HG03565 (cell line): ENCODE results near the gene XXYLT1.
"Not testable (repeated sequence)": the region's sequence is repeated elsewhere in the genome, so short reads cannot be mapped to it uniquely, and the experiment has no call there.

Experiments
- ATAC-seq: cut with Tn5 transposase; IDR thresholded peaks from one replicate; pipeline ENCODE4 v1.9.1; 2021; ENCODE audit warnings: mild to moderate bottlenecking, moderate library complexity; ENCODE audit not compliant: unreplicated experiment

The XXYLT1 gene

GRCh38 chr3:195102609-195103467 is 168.1 kb downstream of the XXYLT1 start:
- no peak for ATAC-seq

GRCh38 chr3:195101927-195102608 is 168.9 kb downstream of the XXYLT1 start:
- ATAC-seq = no peak

GRCh38 chr3:195101001-195101583 is 169.9 kb downstream of the XXYLT1 start:
- no peak for ATAC-seq

- ATAC-seq = no peak
These were observed 170.8 kb downstream of the XXYLT1 start for GRCh38 chr3:195099951-195100785.

DNA sequence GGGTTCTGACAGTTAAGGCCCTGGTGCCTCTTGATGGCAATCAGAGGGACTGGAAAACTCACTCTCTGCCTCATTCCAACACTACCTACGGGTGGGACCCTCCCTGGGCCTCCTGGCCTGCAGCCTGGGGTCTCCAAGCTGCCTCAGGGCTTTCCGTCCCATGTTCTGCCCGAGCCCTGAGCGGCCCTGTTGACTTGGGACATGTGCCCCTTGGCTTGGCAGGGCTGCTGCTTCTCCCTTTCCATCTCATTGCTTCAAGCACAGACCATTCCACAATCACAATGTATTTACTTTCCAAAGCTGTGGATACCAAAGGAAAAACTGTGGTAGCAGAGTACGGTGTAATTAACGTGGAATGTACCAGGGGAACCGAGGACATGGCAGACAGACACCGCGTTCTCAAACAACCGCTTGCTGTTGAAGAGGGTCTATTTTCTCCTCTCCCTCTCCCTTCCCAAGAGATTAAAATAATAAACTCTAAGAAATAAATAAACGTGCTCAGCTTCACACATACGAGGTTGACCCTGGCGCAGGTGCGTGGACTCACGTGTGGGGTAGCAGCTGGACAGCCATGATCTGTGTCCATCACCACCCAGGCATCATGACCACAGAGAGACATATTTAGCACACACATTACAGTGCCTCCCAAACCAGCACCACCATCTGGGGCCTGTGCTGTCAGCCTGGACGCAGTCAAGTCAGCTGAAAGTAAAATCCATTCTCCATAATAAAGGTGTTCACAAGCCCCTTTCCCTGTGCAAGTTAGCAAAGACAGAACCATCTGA is 172.0 kb downstream of the XXYLT1 start:
- no peak for ATAC-seq

GRCh38 chr3:195097331-195098255 is 173.4 kb downstream of the XXYLT1 start:
- no peak for ATAC-seq

DNA sequence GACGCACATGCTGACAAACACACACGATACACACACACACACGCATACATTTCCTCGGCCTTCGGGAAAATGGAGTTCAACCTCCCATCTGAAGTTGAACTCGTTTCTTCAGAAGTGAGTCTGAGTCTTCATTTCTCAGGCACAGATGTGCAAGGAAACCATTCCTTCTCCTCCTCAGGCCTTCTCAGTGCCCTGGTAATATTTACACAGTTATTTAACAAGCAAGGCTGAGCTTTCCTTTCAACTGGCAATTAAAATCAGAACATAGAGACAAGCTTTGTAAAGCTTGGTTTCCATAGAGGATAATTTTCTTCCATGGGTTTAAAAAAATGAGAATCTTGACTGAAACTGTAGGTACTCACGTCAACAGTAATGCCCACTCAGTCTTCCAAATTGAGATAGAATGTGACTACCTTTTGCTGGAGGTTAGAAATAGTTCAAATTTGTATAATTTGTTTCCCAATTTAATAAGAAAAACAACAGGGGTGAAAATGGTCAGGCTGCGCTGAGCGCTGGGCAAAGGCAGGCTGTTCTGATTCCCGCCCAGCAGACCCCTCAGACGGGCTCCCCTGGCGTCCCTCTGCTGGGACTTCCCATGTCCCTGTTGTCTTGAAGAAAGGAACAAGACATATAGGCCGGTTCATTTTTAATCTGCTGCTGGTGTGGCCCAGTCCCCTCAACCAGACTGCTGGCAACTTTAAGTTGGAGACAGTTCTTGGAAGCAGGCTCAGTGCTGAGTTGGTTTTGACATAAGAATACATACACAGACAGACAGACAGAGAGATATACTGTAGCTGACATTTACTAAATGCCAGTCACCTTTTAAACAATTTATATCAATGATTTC is 174.3 kb downstream of the XXYLT1 start:
- ATAC-seq = no peak

DNA sequence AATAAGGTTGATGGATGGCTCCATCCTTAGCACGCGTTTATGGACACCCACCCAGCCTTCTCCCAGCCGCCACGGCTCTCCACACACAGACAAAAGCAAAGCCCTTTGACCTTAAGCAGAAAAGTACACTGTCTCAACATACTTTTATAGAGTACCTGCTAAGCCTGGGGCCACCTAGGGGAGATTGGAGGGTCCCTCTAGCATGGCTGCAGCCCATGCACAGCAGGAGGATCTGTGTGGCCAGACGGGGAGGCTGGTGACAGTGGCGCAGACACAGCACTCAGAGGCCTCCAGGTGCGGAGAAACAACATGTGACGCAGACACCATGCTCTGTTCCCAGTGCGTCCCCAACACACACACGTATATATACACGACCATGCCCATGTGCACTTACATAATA is 174.9 kb downstream of the XXYLT1 start:
- ATAC-seq = no peak

- no peak for ATAC-seq
These were observed 175.3 kb downstream of the XXYLT1 start for GRCh38 chr3:195095704-195096036.

GRCh38 chr3:195095035-195095703 is 175.8 kb downstream of the XXYLT1 start:
- peak; percentile 78 for ATAC-seq

DNA sequence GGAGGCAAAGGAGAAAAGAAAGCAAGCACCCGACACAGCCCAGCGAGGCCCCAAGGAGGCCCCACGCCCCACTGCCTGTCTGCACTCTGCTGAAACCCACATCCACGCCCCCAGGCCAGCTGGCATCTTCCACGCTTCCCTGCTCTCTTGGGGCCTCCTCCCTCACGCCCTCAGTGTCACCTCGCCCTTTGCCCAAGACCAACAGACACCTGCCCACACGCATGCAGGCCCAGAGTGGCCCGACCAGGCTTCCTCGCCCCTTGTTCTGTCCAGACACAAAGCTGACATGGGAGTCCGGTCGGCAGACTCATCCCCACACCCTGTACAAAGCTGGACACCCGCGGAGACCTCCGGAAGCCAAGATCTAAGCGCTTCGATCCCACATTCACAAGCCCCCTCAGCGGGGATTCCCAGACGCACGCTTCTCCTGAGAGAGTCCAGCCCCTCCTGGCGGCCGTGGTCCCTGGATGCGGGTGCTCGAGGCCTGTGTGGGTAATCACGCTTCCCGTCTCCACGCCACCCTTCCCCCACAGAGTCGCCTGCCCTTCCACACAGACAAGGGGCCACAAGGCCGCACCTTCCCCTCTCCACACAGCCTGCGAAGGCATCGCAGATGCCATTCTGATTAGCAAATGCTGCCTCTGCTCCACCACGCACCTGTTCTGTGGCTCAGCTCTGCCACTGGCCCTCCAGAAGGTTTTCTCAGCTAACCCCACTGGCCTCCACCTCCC is 176.6 kb downstream of the XXYLT1 start:
- ATAC-seq = no peak

DNA sequence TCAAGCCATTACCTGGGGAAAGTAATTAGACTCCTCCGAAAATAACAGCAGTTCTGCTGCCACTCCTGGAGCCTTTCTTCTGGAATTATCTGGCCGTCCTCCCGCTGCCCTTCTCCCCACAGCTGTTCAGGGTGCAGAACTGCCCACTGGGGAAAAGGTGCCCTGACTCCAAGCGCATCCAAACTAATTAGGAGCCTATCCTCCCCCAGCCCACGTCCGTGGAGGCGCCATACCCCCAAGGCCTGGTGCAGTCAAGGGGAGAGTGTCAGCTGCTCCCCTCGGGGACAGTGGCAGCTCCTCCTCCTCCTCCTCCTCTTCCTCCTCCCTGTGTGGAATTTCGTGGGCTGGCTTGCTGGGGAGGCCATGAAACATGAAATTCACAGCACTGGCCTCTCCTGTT is 177.2 kb downstream of the XXYLT1 start:
- no peak for ATAC-seq

- ATAC-seq = not testable (repeated sequence)
These were observed 182.9 kb downstream of the XXYLT1 start for GRCh38 chr3:195087840-195088601.

DNA sequence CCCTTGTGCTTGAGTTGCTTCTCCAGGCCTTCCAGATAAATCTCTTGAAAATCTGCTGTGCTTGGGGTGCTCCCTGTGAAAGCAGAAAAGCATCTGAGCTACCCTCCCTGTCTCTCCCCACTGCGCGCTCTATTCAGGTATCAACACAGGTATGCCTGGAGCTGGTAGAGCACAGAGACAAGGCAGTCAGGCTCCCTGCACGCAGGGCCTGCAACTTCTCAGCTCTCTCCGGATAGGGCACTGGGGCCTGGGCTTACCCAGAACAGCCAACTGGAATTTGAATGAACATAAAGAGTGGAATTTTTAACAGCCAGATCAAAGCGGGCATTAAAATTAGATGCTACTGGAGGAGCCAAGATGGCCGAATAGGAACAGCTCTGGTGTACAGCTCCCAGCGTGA is 183.6 kb downstream of the XXYLT1 start:
- ATAC-seq = no peak

GRCh38 chr3:195086885-195087284 is 184.1 kb downstream of the XXYLT1 start:
- ATAC-seq = no peak

DNA sequence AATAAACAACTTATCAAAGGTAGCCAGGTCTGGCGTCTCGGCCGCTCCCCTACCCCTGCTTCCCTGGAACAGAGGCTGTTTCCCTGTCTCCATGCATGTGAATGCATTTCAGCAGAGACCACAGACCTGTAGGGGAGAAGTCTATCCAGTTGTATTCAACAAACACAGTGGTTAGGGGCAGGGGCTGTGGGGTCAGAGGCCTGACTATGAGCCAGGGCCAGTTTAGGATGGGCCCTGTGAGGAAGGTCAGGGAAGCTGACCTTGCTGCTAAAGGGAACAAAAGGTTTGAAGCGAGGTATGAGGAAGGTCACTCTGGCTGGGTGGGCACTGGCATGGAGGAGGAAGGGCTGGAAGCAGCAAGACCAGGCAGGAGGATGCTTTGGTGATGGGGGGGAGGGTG is 184.6 kb downstream of the XXYLT1 start:
- no peak for ATAC-seq
